HUES48 (cell line): ENCODE data around the gene DNAJB4.

Experiments
- H3K27ac ChIP-seq: one replicate; pipeline ENCODE4 v1.7.0; 2013; ENCODE audit warnings: low read depth, low read length, inconsistent platforms
- H3K27me3 ChIP-seq: 2 replicates; pipeline ENCODE4 v1.6.1; 2013; ENCODE audit warnings: mild to moderate bottlenecking, low read length; ENCODE audit not compliant: control insufficient read depth, insufficient read depth
- H3K36me3 ChIP-seq: 2 replicates; pipeline ENCODE4 v1.6.1; 2013; ENCODE audit warnings: low read length; ENCODE audit not compliant: control insufficient read depth, insufficient read depth
- H3K4me1 ChIP-seq: 2 replicates; pipeline ENCODE4 v1.6.1; 2013; ENCODE audit warnings: mild to moderate bottlenecking, low read length; ENCODE audit not compliant: control insufficient read depth, insufficient read depth
- H3K4me3 ChIP-seq: 2 replicates; pipeline ENCODE4 v1.5.1; 2013; ENCODE audit warnings: mild to moderate bottlenecking, low read depth, low read length
- H3K9ac ChIP-seq: 2 replicates; pipeline ENCODE4 v1.6.1; 2013; ENCODE audit warnings: mild to moderate bottlenecking, low read depth, low read length, moderate library complexity
- H3K9me3 ChIP-seq: 2 replicates; pipeline ENCODE4 v1.6.1; 2013; ENCODE audit warnings: low read length; ENCODE audit not compliant: control insufficient read depth, insufficient read depth

Gene DNAJB4

DNA sequence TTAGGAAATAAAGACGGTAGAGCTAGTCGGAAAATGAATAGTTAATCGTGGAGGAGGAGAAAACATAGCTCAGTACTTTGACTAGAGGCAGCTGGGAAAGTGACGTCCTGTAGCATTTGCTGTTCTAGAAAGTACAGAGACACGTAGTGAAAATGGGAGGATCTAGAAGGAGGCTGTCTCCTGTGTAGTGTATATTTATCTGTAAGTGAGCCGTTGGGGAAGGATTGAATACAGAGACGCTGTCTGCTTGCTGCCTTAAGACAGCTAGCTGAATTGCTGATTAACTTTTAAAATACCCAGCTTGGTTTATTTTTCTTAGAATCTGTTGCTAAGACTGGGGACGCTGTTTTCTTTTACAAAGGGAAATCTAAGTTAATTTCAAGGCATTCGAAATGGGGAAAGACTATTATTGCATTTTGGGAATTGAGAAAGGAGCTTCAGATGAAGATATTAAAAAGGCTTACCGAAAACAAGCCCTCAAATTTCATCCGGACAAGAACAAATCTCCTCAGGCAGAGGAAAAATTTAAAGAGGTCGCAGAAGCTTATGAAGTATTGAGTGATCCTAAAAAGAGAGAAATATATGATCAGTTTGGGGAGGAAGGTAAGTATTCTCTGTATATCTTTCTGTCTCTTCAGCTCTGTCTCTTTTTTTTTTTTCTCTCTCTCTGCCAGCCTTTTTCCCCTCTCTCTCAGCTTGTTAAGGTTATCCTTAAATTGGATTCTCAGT, at the start of gene DNAJB4:
Gene DNAJB4, plus strand, starts transcription at position 221 of the 729 bp plus-strand sequence. Its CDS starts 172 bp downstream, at position 393.
- peaks cover 12% of the 10 kb centered on the region for H3K4me1 ChIP-seq
- peak within 1 kb of the TSS; percentile 97 for H3K27ac ChIP-seq
- H3K9ac ChIP-seq: peak within 1 kb of the TSS; percentile 89
- H3K27me3 ChIP-seq: no peaks in the 10 kb centered on the region
- H3K36me3 ChIP-seq: no peaks in the 10 kb centered on the region
- H3K4me3 ChIP-seq: peak within 1 kb of the TSS; percentile 60
- H3K9me3 ChIP-seq: no peaks in the 10 kb centered on the region

DNA sequence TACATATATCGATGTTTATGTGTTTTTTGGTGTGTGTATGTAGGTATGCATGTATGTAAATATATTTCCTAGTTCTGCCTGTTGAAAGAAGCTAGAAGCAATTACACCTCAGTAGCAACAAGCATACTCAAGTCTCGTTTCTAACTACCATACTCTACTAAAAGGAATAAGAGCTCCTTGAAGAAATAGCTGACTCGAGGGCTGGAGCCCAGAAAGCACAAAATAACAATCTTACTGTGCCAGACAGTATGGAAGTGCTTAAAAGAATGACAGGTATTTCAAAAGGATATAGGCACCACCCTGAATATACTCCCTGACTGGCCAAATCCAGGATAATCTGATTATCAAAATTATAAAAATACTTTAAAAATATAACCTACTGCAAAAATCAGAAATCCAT, 49.0 kb upstream of the DNAJB4 start:
- no peaks in the 10 kb centered on the region for H3K27me3 ChIP-seq
- H3K9ac ChIP-seq: no peak overlapping the region
- peaks cover 100% of the 10 kb centered on the region for H3K36me3 ChIP-seq
- no peak overlapping the region for H3K4me3 ChIP-seq
- H3K9me3 ChIP-seq: no peaks in the 10 kb centered on the region
- no peaks in the 10 kb centered on the region for H3K4me1 ChIP-seq
- H3K27ac ChIP-seq: no peak overlapping the region

DNA sequence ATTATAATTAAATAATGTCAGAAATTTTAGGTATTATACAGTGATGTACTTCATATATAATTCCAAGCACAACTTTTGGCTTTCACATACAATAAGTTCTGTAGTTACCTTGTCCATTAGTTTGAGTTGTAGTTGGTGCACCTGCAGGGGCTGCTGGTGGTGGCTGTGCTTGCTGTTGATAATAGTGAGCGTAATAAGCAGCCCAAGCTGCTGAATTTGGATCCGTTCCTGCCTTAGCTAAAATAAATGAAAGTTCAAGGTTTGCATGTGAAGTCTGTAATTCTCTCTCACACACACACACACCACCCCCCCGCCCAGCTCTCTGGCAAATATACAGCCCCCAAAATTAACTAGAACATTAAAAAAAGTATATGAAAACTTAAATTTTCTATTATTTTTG, 48.3 kb upstream of the DNAJB4 start:
- Histone ChIP-seq H3K9ac (no peak overlapping the region), H3K36me3 (peaks cover 100% of the 10 kb centered on the region), H3K9me3 (no peaks in the 10 kb centered on the region), H3K4me1 (no peaks in the 10 kb centered on the region), H3K27ac (no peak overlapping the region), H3K4me3 (no peak overlapping the region), H3K27me3 (no peaks in the 10 kb centered on the region)

DNA sequence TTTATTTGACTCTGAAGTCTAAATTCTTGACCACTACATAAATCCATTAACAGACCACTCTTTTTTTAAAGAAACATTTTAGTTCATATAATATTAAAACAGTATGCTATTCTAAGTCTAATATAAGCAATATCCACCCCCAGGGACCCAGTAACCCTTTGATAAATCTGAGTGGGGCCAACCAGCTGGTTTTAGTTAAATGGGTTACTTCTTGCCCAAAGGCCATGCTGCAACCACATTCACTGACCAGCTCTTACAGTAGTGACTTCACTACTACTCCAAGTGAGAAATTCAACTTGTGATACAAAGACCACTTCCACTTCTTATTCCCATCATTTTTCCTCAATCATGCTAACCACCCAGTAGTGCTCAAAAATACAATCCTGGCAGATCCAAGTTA, 46.3 kb upstream of the DNAJB4 start:
- Histone ChIP-seq H3K36me3 (peaks cover 100% of the 10 kb centered on the region), H3K4me3 (no peak overlapping the region), H3K27me3 (no peaks in the 10 kb centered on the region), H3K9ac (no peak overlapping the region), H3K4me1 (no peaks in the 10 kb centered on the region), H3K27ac (no peak overlapping the region), H3K9me3 (no peaks in the 10 kb centered on the region)

DNA sequence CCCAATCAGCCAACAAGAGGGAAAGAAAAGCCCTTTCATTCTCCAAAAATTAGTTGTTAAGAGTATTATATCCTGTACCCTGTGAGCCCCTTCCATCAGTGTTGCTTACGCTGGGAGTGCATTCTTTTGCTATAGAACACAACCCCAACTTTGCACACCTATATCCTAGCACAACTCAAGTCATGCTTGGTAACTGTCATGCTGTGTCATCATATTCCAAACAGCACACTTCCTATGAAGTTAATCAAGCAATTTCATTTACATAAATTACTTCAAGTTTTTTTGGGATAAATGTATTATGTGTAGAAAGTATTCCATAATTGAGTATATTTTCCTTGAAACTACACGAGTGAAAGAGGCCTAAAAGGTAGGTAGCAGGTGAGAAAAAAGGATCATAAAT, 45.9 kb upstream of the DNAJB4 start:
- H3K36me3 ChIP-seq: peaks cover 100% of the 10 kb centered on the region
- H3K9ac ChIP-seq: no peak overlapping the region
- H3K27ac ChIP-seq: no peak overlapping the region
- no peaks in the 10 kb centered on the region for H3K4me1 ChIP-seq
- H3K27me3 ChIP-seq: no peaks in the 10 kb centered on the region
- H3K4me3 ChIP-seq: no peak overlapping the region
- no peaks in the 10 kb centered on the region for H3K9me3 ChIP-seq

DNA sequence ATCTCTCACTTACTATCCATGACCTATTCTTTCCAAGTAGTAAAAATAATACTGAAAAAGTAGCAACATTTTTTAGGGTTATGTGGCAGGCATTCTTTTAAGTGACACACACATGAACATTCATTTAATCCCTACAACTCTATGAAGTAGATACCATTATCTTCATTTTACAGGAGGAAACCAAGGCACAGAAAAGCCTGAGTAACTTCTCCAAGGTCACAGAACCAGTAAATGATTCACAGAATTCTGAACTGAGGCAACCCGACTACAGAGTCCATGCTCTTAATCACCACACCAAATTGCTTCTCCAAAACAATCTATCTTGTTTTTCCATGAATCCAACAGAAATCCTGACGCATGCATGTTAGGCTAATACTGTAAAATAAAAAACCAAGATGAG, 43.3 kb upstream of the DNAJB4 start:
- H3K36me3 ChIP-seq: peaks cover 100% of the 10 kb centered on the region
- H3K9ac ChIP-seq: no peak overlapping the region
- H3K9me3 ChIP-seq: no peaks in the 10 kb centered on the region
- H3K4me3 ChIP-seq: no peak overlapping the region
- no peaks in the 10 kb centered on the region for H3K27me3 ChIP-seq
- no peaks in the 10 kb centered on the region for H3K4me1 ChIP-seq
- H3K27ac ChIP-seq: no peak overlapping the region

DNA sequence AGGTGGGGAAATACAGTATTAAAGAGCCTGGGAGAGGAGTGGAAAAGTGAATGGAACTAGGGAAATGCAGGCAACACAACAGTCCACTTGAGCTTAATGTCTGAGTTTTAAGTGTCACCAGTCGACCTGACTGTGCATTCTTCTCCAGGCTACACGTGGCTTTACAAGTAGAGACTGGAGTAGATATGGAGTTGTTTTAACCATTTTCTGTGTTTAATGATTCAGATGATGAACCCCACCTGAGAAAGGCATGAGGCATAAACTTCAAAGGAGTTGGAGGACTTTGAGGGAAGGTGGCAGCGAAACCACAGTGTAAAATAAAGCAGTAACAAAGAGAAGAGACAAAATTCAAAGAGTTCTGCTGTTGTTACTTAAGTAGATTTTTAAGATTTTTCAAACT, 38.4 kb upstream of the DNAJB4 start:
- H3K9me3 ChIP-seq: no peaks in the 10 kb centered on the region
- H3K4me3 ChIP-seq: no peak overlapping the region
- H3K9ac ChIP-seq: no peak overlapping the region
- H3K27me3 ChIP-seq: no peaks in the 10 kb centered on the region
- 0 out of 2 replicates have a peak, but pooled peaks cover 2% of the 10 kb centered on the region for H3K4me1 ChIP-seq
- no peak overlapping the region for H3K27ac ChIP-seq
- H3K36me3 ChIP-seq: peaks cover 100% of the 10 kb centered on the region

DNA sequence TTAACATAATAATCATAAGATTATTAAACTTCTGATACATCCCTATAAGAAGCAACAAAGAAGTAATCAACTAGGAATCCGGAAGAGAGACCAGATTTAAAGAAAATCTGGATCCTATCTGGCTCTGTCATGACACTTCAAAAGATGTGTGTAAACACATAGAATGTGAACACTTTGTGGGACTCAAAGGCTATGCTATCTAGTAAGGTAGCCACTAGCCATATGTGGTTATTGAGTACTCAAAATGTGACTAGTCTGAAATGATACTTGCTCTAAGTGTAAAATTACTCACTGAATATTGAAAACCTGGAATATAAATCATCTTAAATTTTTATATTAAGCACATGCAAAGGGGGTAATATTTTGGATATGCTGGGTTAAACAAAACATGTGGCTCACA, 34.5 kb upstream of the DNAJB4 start:
- H3K9ac ChIP-seq: no peak overlapping the region
- H3K4me1 ChIP-seq: peaks cover 12% of the 10 kb centered on the region; the same call in 1 of the 2 replicates
- no peaks in the 10 kb centered on the region for H3K27me3 ChIP-seq
- no peak overlapping the region for H3K27ac ChIP-seq
- peaks cover 74% of the 10 kb centered on the region for H3K36me3 ChIP-seq
- no peaks in the 10 kb centered on the region for H3K9me3 ChIP-seq
- H3K4me3 ChIP-seq: no peak overlapping the region

DNA sequence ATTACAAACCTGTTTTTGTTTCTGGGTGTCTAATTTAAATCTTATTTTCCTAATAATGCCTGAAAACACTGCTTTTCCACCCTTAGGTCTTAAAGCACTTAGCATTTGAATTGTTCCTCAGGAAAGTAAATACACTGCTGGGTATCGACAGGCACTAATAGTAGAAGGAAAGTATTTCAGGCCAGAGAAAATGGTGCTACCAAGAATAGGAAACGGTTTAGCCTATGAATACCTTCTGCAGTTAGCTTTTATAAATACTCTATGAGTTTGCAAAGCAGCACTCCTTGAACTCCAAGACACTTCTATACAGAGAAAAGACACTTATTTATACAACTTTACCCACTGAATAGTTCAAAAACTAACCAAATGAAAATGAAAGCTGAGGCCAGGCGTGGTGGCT, 32.7 kb upstream of the DNAJB4 start:
- no peaks in the 10 kb centered on the region for H3K9me3 ChIP-seq
- no peaks in the 10 kb centered on the region for H3K27me3 ChIP-seq
- H3K27ac ChIP-seq: peak overlapping the region; percentile 60
- H3K4me3 ChIP-seq: peak overlapping the region; percentile 7; the same call in 1 of the 2 replicates
- no peak overlapping the region for H3K9ac ChIP-seq
- H3K36me3 ChIP-seq: peaks cover 73% of the 10 kb centered on the region
- peaks cover 30% of the 10 kb centered on the region for H3K4me1 ChIP-seq

DNA sequence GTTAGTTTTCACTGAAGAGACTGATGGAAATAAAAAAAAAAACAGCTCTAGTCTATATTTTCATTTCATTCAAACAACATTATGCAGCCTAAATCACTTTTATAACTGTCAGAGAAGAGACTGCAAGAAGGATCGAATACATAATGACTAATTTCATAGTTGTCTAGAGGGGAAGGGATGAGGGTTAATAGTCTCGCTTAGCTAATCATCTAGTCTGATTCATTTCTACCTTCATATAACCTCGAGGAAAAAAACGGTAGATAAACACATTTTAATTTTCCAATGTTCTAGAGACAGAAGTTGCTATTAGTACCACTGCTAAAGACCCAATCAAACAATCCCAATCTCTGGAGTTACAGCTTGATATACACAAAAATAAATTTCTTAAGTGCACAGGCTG, 29.4 kb upstream of the DNAJB4 start:
- no peak overlapping the region for H3K27ac ChIP-seq
- peaks cover 40% of the 10 kb centered on the region for H3K36me3 ChIP-seq

DNA sequence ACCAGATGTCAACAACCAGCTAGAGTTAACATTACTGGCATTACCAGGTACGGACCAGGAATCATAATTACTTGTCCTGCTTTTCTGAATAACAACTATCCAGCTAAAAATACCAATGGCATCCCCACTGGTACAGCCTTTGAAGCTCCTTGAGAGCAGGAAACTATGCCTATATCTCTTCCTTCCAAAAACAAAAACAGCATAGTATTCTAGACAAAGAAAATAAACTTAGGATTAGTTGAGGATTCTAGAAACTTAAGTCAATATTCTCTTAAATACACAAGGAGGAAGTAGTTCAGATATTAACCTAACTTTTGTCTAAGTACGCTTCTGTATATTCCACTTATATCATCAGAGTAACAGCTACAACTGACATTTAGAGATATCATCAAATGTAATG, 28.8 kb upstream of the DNAJB4 start:
- Histone ChIP-seq H3K27ac (peak overlapping the region; percentile 29), H3K4me1 (peaks cover 36% of the 10 kb centered on the region), H3K4me3 (peak overlapping the region; percentile 86), H3K36me3 (peaks cover 35% of the 10 kb centered on the region), H3K27me3 (no peaks in the 10 kb centered on the region), H3K9ac (0 out of 2 replicates have a peak overlapping the region, but pooled peaks have one; percentile 12), H3K9me3 (no peaks in the 10 kb centered on the region)

More for the DNA sequence above, 29.4 kb upstream of the DNAJB4 start:
- H3K9me3 ChIP-seq: no peaks in the 10 kb centered on the region
- H3K4me3 ChIP-seq: peak overlapping the region; percentile 86; the same call in 1 of the 2 replicates
- H3K4me1 ChIP-seq: peaks cover 31% of the 10 kb centered on the region
- H3K27me3 ChIP-seq: no peaks in the 10 kb centered on the region
- no peak overlapping the region for H3K9ac ChIP-seq
